Bronchial epithelial cell (primary cell): Measurements from ENCODE around the gene IGSF8. TPM values are rescaled to one million over a fixed set of nuclear protein-coding genes. Genes with fewer than 3 reads are reported as not detected.
A peak's percentile ranks its signal among the peaks of the same experiment; 100 is the strongest.

Experiments
- DNase-seq: peaks from one replicate; pipeline ENCODE4 v3.0.0-alpha.2; 2010; ENCODE audit warnings: low read depth
- FAIRE-seq: peaks from 2 replicates; lab custom pipeline; 2011; peaks lifted over from hg19 to GRCh38; lab: Jason Lieb, UNC
- H3K27me3 ChIP-seq: 2 replicates; pipeline ENCODE4 v1.5.1; 2011; ENCODE audit warnings: low read length; ENCODE audit not compliant: control insufficient read depth, insufficient read depth
- H3K36me3 ChIP-seq: 2 replicates; pipeline ENCODE4 v1.5.1; 2011; ENCODE audit warnings: low read length; ENCODE audit not compliant: control insufficient read depth, insufficient read depth
- H3K4me3 ChIP-seq: 2 replicates; pipeline ENCODE4 v1.5.1; 2011; ENCODE audit warnings: mild to moderate bottlenecking, low read depth, low read length, control low read depth
- total RNA-seq: library from RNA; depleted of rRNA; stranded (reverse); fragments of >200 nt; gene quantifications from 2 replicates; pipeline ENCODE4 v1.2.1, GENCODE V29; 2014
- TF ChIP-seq, protein P1 (sequence below): IDR thresholded peaks from 2 replicates; pipeline ENCODE4 v1.5.1; 2011; ENCODE audit warnings: mild to moderate bottlenecking, moderate library complexity, low read length, control low read depth, inconsistent platforms; ENCODE audit not compliant: insufficient read depth, severe bottlenecking

Gene IGSF8
- total RNA-seq, 1 donor from 2014 or later, result 42.6 TPM

DNA sequence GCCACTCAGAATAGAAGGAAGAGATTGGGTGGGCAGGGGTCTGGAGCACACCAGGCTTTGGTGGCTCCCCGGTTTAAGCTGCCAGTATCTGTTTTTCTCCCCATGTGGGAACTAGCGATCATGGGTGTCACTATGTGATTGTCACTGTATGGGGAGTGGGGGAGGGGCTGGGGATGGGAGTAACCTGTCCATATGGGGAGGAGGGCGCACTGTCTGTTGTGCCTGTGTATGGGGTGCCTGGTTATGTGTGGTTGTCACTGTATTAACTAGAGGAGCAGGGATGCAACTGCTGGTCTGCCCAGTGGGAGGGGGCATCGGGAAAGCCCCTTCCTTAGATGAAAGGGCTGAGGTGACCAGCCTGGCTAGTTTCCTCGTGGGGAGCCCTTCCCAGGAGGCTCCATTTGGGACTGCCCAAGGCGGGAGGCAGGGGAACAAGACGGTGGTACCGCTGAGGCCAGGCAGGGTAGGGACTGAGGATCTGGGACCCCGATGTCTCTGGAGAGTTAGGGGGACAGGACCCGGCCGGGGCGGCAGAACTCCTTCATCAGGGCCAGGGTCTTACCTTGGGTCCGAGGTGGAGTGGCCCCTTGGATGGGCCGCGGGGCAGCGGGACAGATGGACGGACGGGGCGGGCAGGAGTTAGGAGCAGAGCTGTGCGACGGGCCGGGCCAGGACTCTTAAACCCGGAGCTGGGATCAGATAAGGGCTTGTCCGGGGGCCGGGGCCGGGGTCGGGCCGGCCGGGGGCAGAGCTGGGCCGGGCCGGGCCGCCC, 28.8 kb downstream of the IGSF8 start, which contains the start of gene KCNJ10:
TSS of gene KCNJ10 (minus strand) at position 701 of the 772 bp plus-strand sequence. CDS start 27,628 bp downstream, outside the sequence.
- peaks cover 28% of the 10 kb centered on the region for H3K27me3 ChIP-seq
- H3K4me3 ChIP-seq, result peak within 1 kb of the TSS; percentile 21
- H3K36me3 ChIP-seq, result no peaks in the 10 kb centered on the region
- DNase-seq (no peak), FAIRE-seq (no peak)
- TF ChIP-seq, protein P1, sequence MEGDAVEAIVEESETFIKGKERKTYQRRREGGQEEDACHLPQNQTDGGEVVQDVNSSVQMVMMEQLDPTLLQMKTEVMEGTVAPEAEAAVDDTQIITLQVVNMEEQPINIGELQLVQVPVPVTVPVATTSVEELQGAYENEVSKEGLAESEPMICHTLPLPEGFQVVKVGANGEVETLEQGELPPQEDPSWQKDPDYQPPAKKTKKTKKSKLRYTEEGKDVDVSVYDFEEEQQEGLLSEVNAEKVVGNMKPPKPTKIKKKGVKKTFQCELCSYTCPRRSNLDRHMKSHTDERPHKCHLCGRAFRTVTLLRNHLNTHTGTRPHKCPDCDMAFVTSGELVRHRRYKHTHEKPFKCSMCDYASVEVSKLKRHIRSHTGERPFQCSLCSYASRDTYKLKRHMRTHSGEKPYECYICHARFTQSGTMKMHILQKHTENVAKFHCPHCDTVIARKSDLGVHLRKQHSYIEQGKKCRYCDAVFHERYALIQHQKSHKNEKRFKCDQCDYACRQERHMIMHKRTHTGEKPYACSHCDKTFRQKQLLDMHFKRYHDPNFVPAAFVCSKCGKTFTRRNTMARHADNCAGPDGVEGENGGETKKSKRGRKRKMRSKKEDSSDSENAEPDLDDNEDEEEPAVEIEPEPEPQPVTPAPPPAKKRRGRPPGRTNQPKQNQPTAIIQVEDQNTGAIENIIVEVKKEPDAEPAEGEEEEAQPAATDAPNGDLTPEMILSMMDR, result no peak

DNA sequence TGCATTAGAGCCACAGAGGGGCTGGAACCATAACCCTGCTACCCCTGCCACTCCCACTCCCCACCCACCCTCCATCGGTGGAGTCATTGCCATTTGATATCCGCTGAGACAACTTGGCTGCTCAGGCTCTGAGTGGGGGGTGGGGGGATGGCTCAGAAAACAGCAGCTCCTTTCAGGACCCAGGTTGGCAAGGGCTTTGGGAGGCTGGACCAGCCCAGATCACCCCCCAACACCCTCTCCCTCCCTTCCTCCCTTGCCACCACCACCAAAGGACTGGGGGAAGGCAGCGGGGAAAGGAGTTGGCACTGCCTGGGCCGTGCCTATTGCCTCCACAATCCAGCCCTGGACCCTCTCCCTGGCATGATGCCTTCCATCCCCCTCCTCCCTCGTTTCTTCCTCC, 30.2 kb downstream of the IGSF8 start:
- no peak overlapping the region for H3K4me3 ChIP-seq
- peaks cover 28% of the 10 kb centered on the region for H3K27me3 ChIP-seq
- DNase-seq (no peak), FAIRE-seq (no peak)
- H3K36me3 ChIP-seq, result no peaks in the 10 kb centered on the region
- TF ChIP-seq, protein P1, result no peak

DNA sequence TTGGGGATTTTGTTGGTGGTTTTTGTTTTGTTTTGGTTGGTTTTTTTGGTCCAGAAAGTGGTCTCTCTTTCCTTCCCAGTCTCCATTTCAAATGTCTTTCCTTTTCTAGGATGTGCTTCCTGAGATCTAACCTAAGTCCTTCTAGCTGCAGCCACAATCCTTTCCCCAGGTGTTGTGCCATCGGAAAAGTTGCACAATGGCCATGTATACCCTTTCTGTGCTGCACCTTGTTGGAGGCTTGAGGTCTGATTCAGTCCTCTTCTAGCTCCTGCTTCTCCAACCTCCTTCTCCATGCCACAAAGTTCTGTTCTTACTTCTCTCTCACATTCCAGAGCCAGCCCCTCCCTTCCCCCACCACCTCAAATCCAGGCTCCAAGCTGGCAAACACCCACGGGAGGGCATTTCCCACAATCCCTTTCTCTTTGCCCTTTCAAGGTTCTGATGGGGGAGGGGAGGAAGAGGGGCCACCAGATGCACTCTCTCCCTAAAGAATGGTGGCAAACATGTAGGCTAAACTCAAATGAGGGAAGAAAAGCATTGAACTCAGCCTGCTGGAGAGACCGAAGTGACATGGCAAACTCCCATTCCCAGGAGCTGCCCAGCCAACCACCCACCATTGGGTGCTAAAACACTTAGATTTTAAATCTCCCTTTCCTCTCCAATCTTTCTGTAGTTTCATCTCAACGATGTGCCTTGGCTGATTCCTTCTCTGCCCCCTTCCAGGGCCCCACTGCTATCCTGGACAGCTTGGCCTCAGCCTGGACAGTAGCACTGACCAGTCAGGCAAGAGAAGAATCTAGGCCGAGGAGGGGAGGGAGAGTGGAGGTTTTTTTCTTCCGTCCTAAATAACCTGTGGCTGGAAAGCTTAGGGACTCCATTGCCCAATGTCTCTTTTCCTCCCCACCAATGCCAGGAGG, 31.3 kb downstream of the IGSF8 start:
- Histone ChIP-seq H3K4me3 (no peak overlapping the region), H3K36me3 (no peaks in the 10 kb centered on the region), H3K27me3 (peaks cover 30% of the 10 kb centered on the region)
- FAIRE-seq, result no peak
- DNase-seq, result no peak
- TF ChIP-seq, protein P1, result no peak

DNA sequence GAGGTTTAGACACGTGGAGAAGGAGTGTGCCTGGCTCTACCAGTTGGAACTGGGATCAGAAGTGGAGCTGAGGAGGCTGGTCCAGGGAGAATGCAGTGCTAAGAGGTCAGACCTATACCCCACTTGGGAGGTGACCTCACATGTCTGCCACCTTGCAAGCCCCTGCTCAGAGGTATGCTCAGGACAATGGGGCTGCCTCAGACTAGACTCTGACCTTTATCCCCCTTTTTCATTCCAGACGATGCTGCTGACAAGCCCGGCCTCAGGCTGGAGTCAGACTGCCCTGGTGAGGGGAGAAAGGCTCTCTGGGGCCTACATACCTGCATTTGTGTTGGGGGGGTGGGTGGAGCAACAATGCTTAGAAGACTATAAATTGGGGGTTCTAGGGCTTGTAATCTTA, 33.7 kb downstream of the IGSF8 start:
- DNase-seq, result no peak
- Histone ChIP-seq H3K36me3 (no peaks in the 10 kb centered on the region), H3K27me3 (peaks cover 33% of the 10 kb centered on the region), H3K4me3 (no peak overlapping the region)
- no peak for FAIRE-seq
- TF ChIP-seq, protein P1, result no peak

DNA sequence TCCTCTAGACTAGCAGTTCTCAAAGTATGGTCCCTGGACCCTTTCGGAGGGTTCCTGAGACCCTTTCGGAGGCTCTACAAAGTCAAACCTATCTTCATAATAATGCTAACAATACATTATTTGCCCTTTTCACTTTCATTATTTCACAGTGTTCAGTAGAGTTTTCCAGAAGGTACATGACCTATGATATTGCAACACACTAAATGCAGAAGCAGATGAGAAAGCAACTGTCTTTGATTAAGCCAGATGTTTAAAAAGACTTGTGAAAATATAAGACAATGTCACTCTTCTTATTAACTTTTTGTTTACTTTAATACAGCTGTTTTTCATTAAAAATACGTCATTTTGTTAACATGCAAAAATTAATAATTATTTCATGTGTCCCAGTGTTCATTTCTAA, 34.3 kb downstream of the IGSF8 start:
- DNase-seq (no peak), FAIRE-seq (no peak)
- H3K27me3 ChIP-seq, result peaks cover 28% of the 10 kb centered on the region
- no peaks in the 10 kb centered on the region for H3K36me3 ChIP-seq
- TF ChIP-seq, protein P1, result no peak
- H3K4me3 ChIP-seq, result no peak overlapping the region
